HPDE6-E6E7 (cell line): ENCODE measurements around the gene RGS5.

Experiments used
- DNase-seq: peaks from one replicate; pipeline ENCODE4 v3.0.0; 2011; ENCODE audit warnings: missing footprints; ENCODE audit errors: extremely low spot score

RGS5 gene

DNA sequence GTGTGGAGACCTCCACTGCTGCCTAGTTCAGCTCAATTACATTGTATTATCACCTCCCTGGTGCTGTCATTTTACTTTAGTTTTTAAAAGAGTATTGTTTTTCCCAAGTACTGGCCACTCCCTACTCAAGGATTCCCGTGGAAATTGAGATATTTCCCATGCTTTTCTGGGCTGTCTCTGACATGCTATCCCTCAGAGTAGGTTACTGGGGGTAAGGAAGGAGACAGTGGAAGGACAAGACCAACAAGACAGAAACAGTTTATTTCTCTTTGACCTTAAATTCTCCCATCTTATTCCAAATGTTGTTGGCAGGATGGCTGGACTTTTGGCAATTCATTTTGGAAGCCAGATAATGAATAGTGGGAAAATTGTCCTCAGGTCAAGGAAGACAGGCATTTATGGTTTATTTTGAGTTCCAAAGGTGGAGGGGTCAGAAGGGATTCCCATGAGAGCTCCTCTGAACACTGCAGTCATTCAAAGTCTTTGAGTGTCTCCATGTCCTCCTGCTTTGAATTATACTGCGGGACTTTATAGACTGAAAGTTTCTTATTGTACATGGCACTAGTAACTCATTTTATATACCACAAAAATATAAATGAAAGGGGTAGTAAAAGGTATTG lies 20.3 kb downstream of the RGS5 start:
- no peak for DNase-seq

GRCh38 chr1:163178628-163179027 lies 24.1 kb downstream of the RGS5 start:
- DNase-seq: no peak

DNA sequence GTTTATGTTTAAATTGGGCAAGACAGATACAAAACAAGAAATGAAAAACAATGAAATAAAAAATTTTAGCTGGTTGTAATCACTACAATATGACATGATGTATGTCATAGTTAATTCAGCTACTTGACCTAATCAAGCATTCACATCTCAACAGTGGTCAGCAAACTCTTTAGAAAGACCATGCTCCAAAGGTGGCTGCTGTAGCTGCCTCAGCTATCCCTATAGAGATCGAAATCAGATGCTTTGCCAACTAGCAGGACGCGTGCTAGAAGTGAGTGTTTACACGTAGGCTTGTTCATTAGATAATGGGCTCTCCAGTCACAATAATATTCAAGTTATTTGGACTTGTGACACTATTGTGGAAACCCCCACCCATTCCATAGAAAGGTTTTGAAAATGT lies 25.9 kb downstream of the RGS5 start:
- no peak for DNase-seq

- peak; percentile 29 for DNase-seq
Observed at GRCh38 chr1:163174524-163175437, 27.9 kb downstream of the RGS5 start.

DNA sequence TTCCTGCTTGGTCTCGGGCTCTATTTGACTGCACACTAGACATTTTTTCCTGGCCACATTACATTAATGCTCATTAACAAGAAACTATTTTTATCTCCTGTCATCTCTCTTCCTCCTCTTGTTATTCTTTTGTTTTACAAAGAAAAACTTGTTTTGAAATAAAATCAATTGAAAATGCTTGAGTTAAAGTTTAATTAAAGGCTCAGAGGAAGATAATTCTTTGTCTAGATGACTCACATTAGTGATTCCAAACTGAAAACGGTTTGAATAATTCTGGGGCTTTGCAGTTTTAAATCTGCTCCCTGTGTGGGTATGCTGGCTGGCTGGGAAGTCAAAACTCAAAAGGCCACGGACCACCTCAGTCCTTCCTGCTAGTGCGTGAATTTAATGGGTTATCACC lies 29.6 kb downstream of the RGS5 start:
- no peak for DNase-seq

DNA sequence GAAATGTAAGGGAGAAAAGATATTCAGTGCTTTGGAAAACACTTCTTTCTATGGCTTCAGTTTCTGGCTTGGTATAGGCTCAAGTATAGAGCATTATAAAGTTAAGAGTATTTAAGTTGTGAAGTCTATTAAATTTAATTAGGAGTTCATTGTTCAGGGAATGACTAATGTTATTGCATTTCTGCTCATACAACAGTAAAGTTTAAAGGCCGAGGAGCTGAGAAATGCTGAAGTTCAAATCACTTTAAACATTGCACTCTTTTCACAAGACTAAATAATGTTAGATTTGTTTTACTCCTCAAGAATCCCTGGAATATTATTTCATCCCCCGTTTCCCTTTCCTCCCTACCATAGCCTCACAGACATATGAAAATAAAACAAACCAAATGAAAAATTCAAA lies 30.1 kb downstream of the RGS5 start:
- DNase-seq: no peak

DNA sequence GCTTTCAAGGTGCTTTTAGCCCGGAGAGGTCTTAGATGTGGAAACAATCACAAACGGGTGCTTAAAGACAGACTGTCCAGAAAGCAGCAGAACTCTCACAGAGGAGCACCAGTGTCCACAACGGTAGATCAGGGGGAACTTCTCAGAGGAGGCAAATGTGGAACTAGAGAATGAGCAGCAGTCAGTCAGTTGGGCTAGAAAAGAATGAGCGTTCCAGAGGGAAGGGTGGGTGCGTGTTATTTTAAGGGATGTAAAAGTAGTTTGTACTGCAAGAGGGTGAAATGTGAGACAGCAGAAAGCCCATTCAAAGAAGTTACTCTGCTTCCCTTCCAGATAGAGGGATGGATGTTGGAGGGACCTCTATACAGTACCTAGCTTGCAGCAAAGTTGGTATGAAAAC lies 30.9 kb downstream of the RGS5 start:
- DNase-seq: no peak

GRCh38 chr1:163170975-163171676 lies 31.6 kb downstream of the RGS5 start:
- DNase-seq: peak; percentile 10

- no peak for DNase-seq
Observed at GRCh38 chr1:163170331-163170730, 32.4 kb downstream of the RGS5 start.

- no peak for DNase-seq
Observed at GRCh38 chr1:163169553-163169952, 33.2 kb downstream of the RGS5 start.

DNA sequence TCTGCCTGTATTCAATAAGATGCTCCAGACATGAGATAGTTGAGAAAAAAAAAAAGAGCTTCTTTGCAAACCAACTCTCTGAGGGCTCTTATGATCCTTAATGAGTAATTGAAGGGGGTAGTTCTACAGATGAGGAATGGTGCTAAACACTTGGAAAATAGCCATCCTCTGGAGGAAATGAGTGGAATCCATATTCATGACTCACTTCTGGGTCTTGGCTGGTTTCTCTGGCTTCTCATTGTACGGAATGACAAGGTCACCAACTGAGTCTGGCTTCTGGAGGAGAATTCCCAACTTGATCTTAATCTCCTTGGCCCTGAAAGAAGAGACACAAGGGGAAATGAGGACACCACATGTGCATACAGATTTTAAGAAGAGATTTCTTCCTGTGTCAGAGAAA lies 34.7 kb downstream of the RGS5 start:
- DNase-seq: peak; percentile 60

DNA sequence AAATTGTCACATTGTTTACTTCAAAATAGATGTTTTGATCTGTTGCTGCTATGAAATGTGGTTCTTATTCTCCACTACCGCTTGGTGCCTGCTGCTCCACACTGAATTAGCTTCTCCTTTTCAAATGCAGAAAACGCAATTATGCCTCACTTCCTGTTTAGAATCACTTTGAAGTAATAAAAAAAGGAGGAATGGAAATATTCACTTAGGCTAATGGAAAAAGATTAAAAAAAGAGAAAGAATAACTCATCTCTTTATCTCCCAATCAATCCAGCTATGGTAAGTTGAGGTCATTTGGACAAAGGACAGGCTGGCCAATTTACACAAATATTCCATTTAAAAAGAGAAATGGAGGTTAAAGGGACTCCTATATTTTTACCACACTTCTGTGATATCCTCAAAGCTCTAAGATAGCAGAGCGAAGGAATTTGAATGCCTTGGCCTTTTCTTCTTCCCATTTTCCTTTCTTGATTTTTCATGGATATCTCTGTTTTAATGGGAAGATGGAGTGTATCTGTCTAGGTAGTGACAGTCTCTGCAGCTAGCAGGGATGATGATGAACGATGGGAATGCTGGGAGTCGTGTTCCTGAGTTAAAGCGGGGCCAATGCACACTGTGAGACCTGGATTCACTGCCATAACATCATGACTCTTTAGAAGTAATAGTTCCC lies 35.7 kb downstream of the RGS5 start:
- no peak for DNase-seq

DNA sequence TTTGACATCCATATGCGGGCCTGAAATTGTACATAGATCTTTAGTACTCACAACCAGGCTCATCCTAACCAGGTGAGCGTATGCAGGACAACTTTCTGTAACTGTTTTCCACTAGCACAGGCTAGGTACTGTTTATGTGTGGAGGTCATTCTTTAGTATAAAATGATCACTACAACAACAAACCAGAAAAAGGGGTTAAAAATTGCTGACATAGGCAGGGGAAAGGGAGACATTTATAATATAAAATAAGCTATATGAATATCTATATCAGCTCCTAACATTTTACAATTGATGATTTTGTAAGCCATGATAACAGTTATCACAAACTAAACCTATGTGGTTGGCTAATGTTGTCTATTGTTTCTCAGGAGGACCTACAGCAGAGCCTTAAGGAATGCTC lies 37.6 kb downstream of the RGS5 start:
- no peak for DNase-seq

- no peak for DNase-seq
Observed at GRCh38 chr1:163163881-163164582, 38.7 kb downstream of the RGS5 start.

GRCh38 chr1:163163163-163163562 lies 39.6 kb downstream of the RGS5 start:
- no peak for DNase-seq

- DNase-seq: no peak
Observed at GRCh38 chr1:163162381-163162914, 40.3 kb downstream of the RGS5 start.

- DNase-seq: no peak
Observed at GRCh38 chr1:163161841-163162240, 40.9 kb downstream of the RGS5 start.

DNA sequence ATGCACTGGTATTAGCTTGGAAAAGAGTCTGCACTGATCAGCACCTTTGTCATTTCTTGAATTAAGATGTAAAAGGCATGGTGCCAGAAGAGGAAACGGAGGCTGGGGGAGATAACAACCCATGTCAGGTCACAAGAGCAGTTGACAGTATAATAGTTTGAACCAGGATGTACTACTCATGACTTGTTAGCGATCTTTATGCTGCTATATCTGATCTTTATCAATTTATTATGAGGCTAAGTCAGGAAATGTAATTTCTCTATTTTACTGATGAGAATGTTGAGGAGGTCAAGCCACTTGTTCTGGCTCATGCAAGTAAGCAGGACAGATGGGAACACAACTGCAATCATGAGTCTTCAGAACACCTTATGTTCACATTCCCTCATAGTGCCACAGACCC lies 41.4 kb downstream of the RGS5 start:
- no peak for DNase-seq

DNA sequence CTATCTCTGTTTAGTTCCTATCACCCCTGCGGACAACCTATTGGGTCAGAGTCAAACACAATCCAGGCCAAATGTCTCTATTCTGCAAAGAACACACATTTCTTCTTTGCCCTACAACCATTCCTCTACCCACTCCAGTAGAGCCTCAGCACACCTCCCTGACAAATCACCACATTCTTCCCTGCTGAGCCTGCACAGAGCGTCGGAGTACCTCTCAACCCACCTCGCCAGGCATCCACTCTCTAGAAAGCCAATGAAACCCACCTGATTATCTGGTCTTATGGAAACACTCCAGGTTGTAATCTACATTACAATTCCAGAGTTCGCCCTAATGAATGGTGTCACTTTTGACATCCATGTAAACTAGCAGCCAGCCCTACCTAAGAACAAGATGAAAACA lies 47.1 kb downstream of the RGS5 start:
- DNase-seq: no peak

DNA sequence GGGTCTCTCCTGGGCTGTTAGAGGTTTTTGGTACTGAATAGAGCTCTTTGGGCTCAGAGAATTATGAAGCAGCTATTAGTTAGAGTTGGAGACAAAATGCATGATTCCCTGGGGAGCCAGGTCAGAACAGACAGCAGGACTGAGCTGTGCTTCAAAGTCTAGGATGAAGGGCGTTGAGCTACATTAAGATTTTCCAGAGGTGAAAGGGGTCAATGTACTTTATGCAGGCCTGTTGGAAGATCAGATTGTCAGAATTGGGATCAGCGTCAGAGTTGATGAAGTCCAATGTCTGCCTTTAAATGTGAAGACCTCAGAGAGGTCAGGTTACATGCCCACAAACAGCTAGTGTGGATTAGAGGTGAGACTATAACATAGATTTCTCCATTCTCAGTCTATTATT lies 53.8 kb downstream of the RGS5 start:
- no peak for DNase-seq

GRCh38 chr1:163147019-163147418 lies 55.7 kb downstream of the RGS5 start:
- DNase-seq: no peak
